ENCODE results near the gene EML1.

EML1 gene

DNA sequence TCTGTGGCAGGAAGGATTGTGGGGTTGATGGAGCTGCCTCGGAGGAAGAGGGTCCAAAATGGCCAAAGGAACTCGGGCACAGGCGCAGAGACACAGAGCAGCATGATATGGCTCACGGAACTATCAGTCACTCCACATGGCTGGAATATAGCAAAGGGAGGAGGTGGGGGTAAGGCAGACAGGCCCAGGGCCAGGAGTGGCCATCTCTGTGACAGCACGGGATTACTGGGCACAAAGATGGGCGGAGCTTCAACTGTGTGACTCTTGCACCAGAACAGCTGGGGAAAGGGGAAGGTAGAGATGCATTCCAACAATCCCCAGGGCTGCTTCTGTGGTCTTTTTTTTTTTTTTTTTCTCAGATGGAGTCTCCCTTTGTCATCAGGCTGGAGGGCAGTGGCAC is 24.8 kb upstream of the EML1 start:
- TF ChIP-seq CTCF (IDR thresholded peaks at IDR 0.05; ENCODE audit: low read depth, low read length), result no peak
- H3K4me3 ChIP-seq (ENCODE audit: low read depth, low read length), result no peak overlapping the region

- no peak overlapping the region for H3K4me3 ChIP-seq (ENCODE audit: low read depth, low read length)
- no peak for TF ChIP-seq CTCF (IDR thresholded peaks at IDR 0.05; ENCODE audit: low read depth, low read length)
These were observed 24.1 kb upstream of the EML1 start for GRCh38 chr14:99769123-99769522.

DNA sequence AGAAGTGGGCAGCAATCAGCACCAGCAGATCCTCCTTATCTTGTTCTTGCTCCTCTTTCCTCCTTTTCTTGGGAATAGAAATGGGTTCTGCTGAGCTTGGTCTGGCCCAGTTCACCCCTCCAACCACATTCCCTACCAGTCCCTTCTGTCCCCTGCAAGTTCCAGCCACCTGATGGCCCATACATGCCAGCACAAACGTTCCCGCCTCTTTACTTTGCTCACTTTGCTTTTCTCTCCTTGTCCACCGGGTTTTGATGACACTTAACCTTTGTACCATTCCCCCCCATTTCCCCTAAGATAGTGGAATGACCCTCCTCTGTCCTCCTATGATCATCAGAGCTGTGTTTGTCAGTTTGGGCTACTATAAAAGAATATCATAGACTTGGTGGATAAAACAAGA is 23.4 kb upstream of the EML1 start:
- TF ChIP-seq CTCF (IDR thresholded peaks at IDR 0.05; ENCODE audit: low read depth, low read length), result no peak
- no peak overlapping the region for H3K4me3 ChIP-seq (ENCODE audit: low read depth, low read length)

GRCh38 chr14:99772371-99773283 is 20.6 kb upstream of the EML1 start:
- TF ChIP-seq CTCF (IDR thresholded peaks at IDR 0.05; ENCODE audit: low read depth, low read length), result no peak
- no peak overlapping the region for H3K4me3 ChIP-seq (ENCODE audit: low read depth, low read length)

DNA sequence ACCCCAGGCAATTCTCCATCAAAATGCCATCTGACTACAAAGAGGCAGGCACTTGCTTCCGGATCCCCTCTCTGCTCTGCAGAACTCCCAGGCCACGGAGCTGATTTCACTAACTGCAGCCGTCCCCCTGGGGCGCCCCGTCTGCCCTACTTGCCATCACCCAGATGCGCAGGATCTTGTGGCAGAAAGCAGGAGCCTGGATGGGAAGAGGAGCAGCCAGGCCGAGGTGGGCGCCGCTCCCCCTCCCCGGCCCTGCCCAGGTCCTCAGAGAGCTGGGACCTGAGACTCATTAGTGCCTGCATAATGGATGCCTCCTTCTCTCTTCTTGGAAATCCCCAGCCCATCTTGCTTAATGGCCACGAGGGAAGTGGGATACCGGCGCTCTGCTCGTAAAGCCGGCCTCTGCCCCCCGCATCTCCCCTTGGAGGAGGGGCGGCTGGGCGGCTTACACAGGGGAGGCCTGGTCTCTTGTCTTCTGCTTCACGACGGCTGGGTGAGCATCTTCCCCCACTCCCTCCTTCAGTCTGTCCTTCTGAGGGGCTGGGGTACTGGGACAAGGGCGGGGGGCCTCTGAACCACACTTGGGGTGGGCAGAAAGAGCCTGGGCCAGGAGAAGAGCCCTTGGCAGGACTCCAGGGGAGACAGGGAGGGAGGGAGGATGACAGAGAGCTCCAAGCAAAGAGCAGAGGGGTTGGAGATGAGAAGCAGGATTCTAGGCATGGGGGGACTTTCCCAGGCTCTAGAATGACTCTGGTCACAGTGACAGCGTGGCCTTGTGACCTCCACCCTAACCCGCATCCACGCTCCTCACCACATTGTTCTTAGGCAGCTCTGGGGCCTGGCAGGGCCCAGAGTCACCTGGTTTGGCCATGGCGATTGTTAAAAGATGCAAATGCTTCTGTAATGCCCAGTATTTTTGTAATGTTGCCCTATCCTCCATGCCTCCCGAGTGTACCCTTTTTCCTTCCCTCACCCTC is 19.4 kb upstream of the EML1 start:
- no peak overlapping the region for H3K4me3 ChIP-seq (ENCODE audit: low read depth, low read length)
- TF ChIP-seq CTCF (IDR thresholded peaks at IDR 0.05; ENCODE audit: low read depth, low read length), result no peak

GRCh38 chr14:99774556-99775307 is 18.5 kb upstream of the EML1 start:
- H3K4me3 ChIP-seq (ENCODE audit: low read depth, low read length), result no peak overlapping the region
- TF ChIP-seq CTCF (IDR thresholded peaks at IDR 0.05; ENCODE audit: low read depth, low read length), result no peak

Measured in WI38 (cell line).